Measurements from ENCODE around the gene TANC1. TPM values are rescaled to one million over a fixed set of nuclear protein-coding genes. Genes with fewer than 3 reads are reported as not detected.

TANC1 gene
- total and polyA plus RNA-seq, 3 donors from 2014 or later, result 8.6 to 19.3 (median 16.2) TPM

DNA sequence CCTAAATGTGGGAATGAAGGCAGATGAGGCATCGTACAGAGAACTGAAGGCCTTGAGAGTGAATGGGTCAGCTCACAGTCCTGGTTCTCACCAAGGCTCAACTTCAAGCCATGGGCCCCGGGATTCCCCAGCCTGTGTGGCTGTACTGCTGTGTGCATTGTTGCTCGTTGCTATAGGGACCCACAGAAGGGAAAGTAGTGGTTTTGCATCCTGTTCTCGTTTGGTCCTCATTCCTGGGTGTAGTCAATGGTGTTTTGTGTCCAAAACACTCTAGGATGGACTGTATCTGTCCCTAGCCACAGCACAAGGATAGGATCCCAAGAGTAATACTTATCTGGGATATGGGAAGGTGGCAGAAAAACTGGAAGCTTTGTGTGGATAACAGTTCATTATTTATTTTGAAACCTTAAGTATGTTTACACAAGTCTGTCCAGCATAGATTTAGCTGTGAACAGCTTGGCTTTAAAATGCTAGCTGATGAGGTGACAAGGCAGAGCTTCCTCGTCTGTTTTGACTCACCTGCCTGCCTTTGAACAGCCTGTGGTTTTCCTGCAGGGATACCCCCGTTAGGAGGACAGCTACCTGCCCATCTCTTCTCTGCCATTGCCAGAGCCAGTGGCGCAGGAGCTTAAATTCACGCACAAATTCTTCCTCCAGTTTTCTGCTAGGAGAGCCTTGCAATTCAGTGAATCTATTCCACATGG lies 233.1 kb downstream of the TANC1 start:
- Histone ChIP-seq H3K27me3 (no peaks in the 10 kb centered on the region), H3K36me3 (ENCODE audit: low read depth, missing control alignments) (no peaks in the 10 kb centered on the region), H3K27ac (no peak overlapping the region), H3K4me3 (no peak overlapping the region), H3K4me1 (no peaks in the 10 kb centered on the region), H3K9me3 (no peaks in the 10 kb centered on the region)
- intact Hi-C loops (cut with DNase I; ENCODE audit: low total_unique reads), result no loop called here
- TF ChIP-seq POLR2A (IDR thresholded peaks at IDR 0.05) (no peak), CTCF (IDR thresholded peaks at IDR 0.05) (no peak)
- WGBS, 2 donors, result 87 to 88% methylated on average over 8 of the region's 8 CpGs
- DNase-seq, result no peak

DNA sequence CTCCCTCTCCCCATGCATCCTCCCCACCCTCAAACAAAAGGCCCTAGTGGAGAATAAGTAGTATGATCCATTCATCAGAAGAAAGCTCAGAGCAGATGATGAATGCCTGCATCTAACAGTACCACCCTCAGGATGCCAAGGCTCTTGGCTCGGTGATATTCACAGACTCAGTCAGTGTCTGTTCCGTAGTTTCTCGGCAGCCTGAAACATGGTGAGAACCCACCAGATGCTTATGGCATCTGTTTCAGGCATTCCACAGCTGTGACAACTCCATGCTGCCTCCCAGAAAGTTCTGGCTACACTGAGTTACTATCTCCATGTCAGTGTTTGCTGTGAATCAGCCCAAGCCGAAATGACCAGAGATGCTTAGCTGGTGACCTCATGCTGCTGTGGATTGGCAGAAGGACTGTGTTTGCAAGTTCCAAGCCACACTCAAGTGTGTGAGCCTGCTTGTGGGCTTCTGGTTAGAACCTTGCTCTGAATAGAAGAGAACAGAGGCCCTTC lies 234.2 kb downstream of the TANC1 start:
- DNase-seq, result no peak
- Histone ChIP-seq H3K4me3 (no peak overlapping the region), H3K27me3 (no peaks in the 10 kb centered on the region), H3K4me1 (no peaks in the 10 kb centered on the region), H3K36me3 (ENCODE audit: low read depth, missing control alignments) (no peaks in the 10 kb centered on the region), H3K27ac (no peak overlapping the region), H3K9me3 (no peaks in the 10 kb centered on the region)
- no peak for TF ChIP-seq POLR2A (IDR thresholded peaks at IDR 0.05)
- TF ChIP-seq CTCF (IDR thresholded peaks at IDR 0.05), result no peak
- intact Hi-C loops (cut with DNase I; ENCODE audit: low total_unique reads), result no loop called here
- 61 to 79% methylated on average over 4 of the region's 4 CpGs for WGBS, 2 donors

GRCh38 chr2:159204381-159205144 lies 236.1 kb downstream of the TANC1 start:
- Histone ChIP-seq H3K27ac (no peak overlapping the region), H3K4me1 (no peaks in the 10 kb centered on the region), H3K27me3 (no peaks in the 10 kb centered on the region), H3K4me3 (no peak overlapping the region), H3K36me3 (ENCODE audit: low read depth, missing control alignments) (no peaks in the 10 kb centered on the region), H3K9me3 (no peaks in the 10 kb centered on the region)
- intact Hi-C loops (cut with DNase I; ENCODE audit: low total_unique reads), result no loop called here
- no peak for DNase-seq
- TF ChIP-seq POLR2A (IDR thresholded peaks at IDR 0.05), result no peak
- no peak for TF ChIP-seq CTCF (IDR thresholded peaks at IDR 0.05)
- WGBS, 2 donors, result 88 to 94% methylated on average over 15 of the region's 15 CpGs

GRCh38 chr2:159206736-159207380 lies 238.4 kb downstream of the TANC1 start:
- H3K4me1 ChIP-seq, result no peaks in the 10 kb centered on the region
- no peaks in the 10 kb centered on the region for H3K27me3 ChIP-seq
- H3K36me3 ChIP-seq (ENCODE audit: low read depth, missing control alignments), result no peaks in the 10 kb centered on the region
- no peak for DNase-seq
- intact Hi-C loops (cut with DNase I; ENCODE audit: low total_unique reads), result no loop called here
- WGBS, 2 donors, result 90 to 93% methylated on average over 6 of the region's 6 CpGs
- no peaks in the 10 kb centered on the region for H3K9me3 ChIP-seq
- no peak overlapping the region for H3K4me3 ChIP-seq
- TF ChIP-seq CTCF (IDR thresholded peaks at IDR 0.05) (no peak), POLR2A (IDR thresholded peaks at IDR 0.05) (no peak)
- H3K27ac ChIP-seq, result no peak overlapping the region

All from testis (tissue), 3 donors.